GM12878 (cell line): ENCODE results near the gene STARD10. TPM values are rescaled to one million over a fixed set of nuclear protein-coding genes. Genes with fewer than 3 reads are reported as not detected.

Experiments
- ATAC-seq: fragments of 200-7000 bp; cut with Tn5 transposase; 3 replicates; pipeline ENCODE4 v1.9.1; 2020; ENCODE audit warnings: mild to moderate bottlenecking, moderate library complexity
- BruUV-seq: library from RNA; stranded (reverse); fragments of 400-500 nt; replicated peaks from 2 replicates; lab custom pipeline; 2021; lab: Mats Ljungman, UMichigan
- CTCF ChIA-PET: fragments of 300-600 bp; sonication (Branson Sonifier 250); formaldehyde crosslinking; extraction: SDS; loops from one replicate; lab custom pipeline; 2021; ENCODE audit warnings: inconsistent platforms; lab: Yijun Ruan, JAX
- POLR2A ChIA-PET: fragments of 350-600 bp; formaldehyde crosslinking; extraction: SDS; loops from one replicate; lab custom pipeline; 2021; ENCODE audit warnings: inconsistent platforms; lab: Charles Lee
- RAD21 ChIA-PET: fragments of 300-600 bp; sonication (Branson Sonifier 250); formaldehyde crosslinking; loops from one replicate; lab custom pipeline; 2023; ENCODE audit warnings: antibody characterized with exemption; ENCODE audit not compliant: unreplicated experiment; lab: Charles Lee
- SMC1A ChIA-PET: fragments of 300-600 bp; sonication (Branson Sonifier 250); formaldehyde crosslinking; loops from one replicate; lab custom pipeline; 2023; ENCODE audit not compliant: unreplicated experiment, uncharacterized antibody; lab: Charles Lee
- DNase-seq: peaks from one replicate; pipeline ENCODE4 v3.0.0-alpha.2; 2011; ENCODE audit warnings: low read depth, low spot score
- FAIRE-seq: peaks from 3 replicates; lab custom pipeline; 2011; peaks lifted over from hg19 to GRCh38; lab: Jason Lieb, UNC
- H2AFZ ChIP-seq: 2 replicates; pipeline ENCODE4 v1.6.0; 2011; ENCODE audit warnings: low read depth, low read length, control low read depth; ENCODE audit not compliant: control insufficient read depth
- H3K27ac ChIP-seq: 2 replicates; pipeline ENCODE4 v1.5.1; 2011; ENCODE audit warnings: control low read depth; ENCODE audit not compliant: control insufficient read depth, insufficient read depth
- H3K27me3 ChIP-seq, 2 experiments: replicated peaks in 1 of 2; 2 replicates each; pipeline versions ENCODE4 v1.6.0 to v1.6.1; 2011; ENCODE audit warnings: low read length in 1 of 2; ENCODE audit not compliant: control insufficient read depth in 2 of 2, insufficient read depth in 2 of 2
- H3K36me3 ChIP-seq, 2 experiments: 2 replicates each; pipeline ENCODE4 v1.5.1; 2011; ENCODE audit warnings: low read length in 1 of 2; ENCODE audit not compliant: control insufficient read depth in 2 of 2, insufficient read depth in 2 of 2
- H3K4me1 ChIP-seq: 2 replicates; pipeline ENCODE4 v1.6.1; 2011; ENCODE audit warnings: mild to moderate bottlenecking, low read length, moderate library complexity, mixed read lengths; ENCODE audit not compliant: control insufficient read depth, insufficient read depth
- H3K4me2 ChIP-seq: 2 replicates; pipeline ENCODE4 v1.6.0; 2011; ENCODE audit warnings: control low read depth; ENCODE audit not compliant: control insufficient read depth, insufficient read depth
- H3K4me3 ChIP-seq: fragments of 200-600 bp; sonication (generic); 2 replicates; pipeline ENCODE4 v1.5.1; 2016
- H3K79me2 ChIP-seq: 2 replicates; pipeline ENCODE4 v1.6.0; 2011; ENCODE audit warnings: low read length; ENCODE audit not compliant: control insufficient read depth, insufficient read depth
- H3K9ac ChIP-seq: 2 replicates; pipeline ENCODE4 v1.8.0; 2011; ENCODE audit warnings: low read length, control low read depth, mixed read lengths; ENCODE audit not compliant: control insufficient read depth, insufficient read depth
- H3K9me3 ChIP-seq: replicated peaks from 3 replicates; pipeline ENCODE4 v1.5.1; 2011; ENCODE audit warnings: mild to moderate bottlenecking, low read length; ENCODE audit not compliant: control insufficient read depth, insufficient read depth
- H4K20me1 ChIP-seq: 2 replicates; pipeline ENCODE4 v1.6.0; 2011; ENCODE audit not compliant: control insufficient read depth, insufficient read depth
- BACH1 ChIP-seq: fragments of 450-650 bp; IDR thresholded peaks from 2 replicates; pipeline ENCODE4 v1.6.1; 2017; ENCODE audit warnings: mild to moderate bottlenecking, borderline replicate concordance
- BRCA1 ChIP-seq: IDR thresholded peaks from 2 replicates; pipeline ENCODE4 v1.6.1; 2011; ENCODE audit warnings: low read depth, low read length, improper control_type of control experiment
- PBX3 ChIP-seq: IDR thresholded peaks from 2 replicates; pipeline ENCODE4 v1.6.1; 2011; ENCODE audit warnings: mild to moderate bottlenecking, low read depth, low read length, moderate library complexity; ENCODE audit not compliant: insufficient replicate concordance
- POLR2A ChIP-seq: IDR thresholded peaks from 2 replicates; pipeline ENCODE4 v1.6.1; 2011; ENCODE audit warnings: low read depth, mild to moderate bottlenecking, low read length
- RAD21 ChIP-seq: IDR thresholded peaks from 2 replicates; pipeline ENCODE4 v1.6.1; 2011; ENCODE audit warnings: mild to moderate bottlenecking, low read depth, low read length, moderate library complexity; ENCODE audit not compliant: insufficient read depth
- RAD51 ChIP-seq: fragments of 450-650 bp; IDR thresholded peaks from 2 replicates; pipeline ENCODE4 v1.6.1; 2016; ENCODE audit warnings: moderate library complexity, mild to moderate bottlenecking, inconsistent platforms
- WGBS: methylation state at CpG from one replicate; pipeline ENCODE4 v1.1.6; 2016; ENCODE audit warnings: low lambda C conversion rate; ENCODE audit not compliant: insufficient replicate concordance, insufficient coverage; ENCODE audit errors: missing lambda C conversion rate; 5-methylcytosine and 5-hydroxymethylcytosine counted together
- in situ Hi-C: fragments of 300-500 bp; cut with MboI; formaldehyde crosslinking; loops from 9 replicates; pipeline ENCODE4 v1.14.3; 2018; ENCODE audit warnings: mixed read lengths
- intact Hi-C: fragments of 100-400 bp; cut with micrococcal nuclease; formaldehyde crosslinking; loops from one replicate; pipeline ENCODE4 v1.14.2; 2022; ENCODE audit not compliant: unreplicated experiment
- polyA plus RNA-seq, 11 experiments: library from polyadenylated mRNA; depleted of rRNA in 4 of 11; unstranded in 6 of 11; stranded (reverse) in 5 of 11; fragments of >200 nt; fragmentation: Nextera tagmentation in 4 of 11; fragmentation: Illumina TruSeq in 1 of 11; extraction: Ambion mirVana in 4 of 11; extraction: Trizol in 1 of 11; gene quantifications; 1 replicate in 1 of 11; 2 replicates in 10 of 11; pipeline versions ENCODE4 v1.2.1 to v1.2.3, GENCODE V29; 2011 to 2016; ENCODE audit warnings: inconsistent platforms in 2 of 11, missing spikeins in 2 of 11, low read depth in 1 of 11
- total RNA-seq, 4 experiments: library from RNA; depleted of rRNA in 3 of 4; stranded (reverse); fragments of >200 nt in 3 of 4; fragmentation: Illumina TruSeq in 1 of 4; extraction: Trizol in 1 of 4; gene quantifications; 2 replicates each; pipeline versions ENCODE4 v1.2.1 to v1.2.3, GENCODE V29; 2013 to 2021

STARD10 gene
- total and polyA plus RNA-seq, 10 of the 15 experiments (the other 5 are each of a cell fraction or from before 2014, with no cell fraction given): 0.15 to 43.2 (median 23.1) TPM

- no peak overlapping the region for H3K4me2 ChIP-seq
- H3K79me2 ChIP-seq: no peaks in the 10 kb centered on the region
- intact Hi-C loops (no loop called here), in situ Hi-C loops (no loop called here)
- no peak overlapping the region for H3K27ac ChIP-seq
- SMC1A ChIA-PET: no interaction called here
- no peaks in the 10 kb centered on the region for H3K27me3 ChIP-seq
- CTCF ChIA-PET: interaction anchor here (1.0 to 1.4 kb wide), 2 partner anchors 99 to 353 kb away, joined by 3 read pairs; no protein-coding TSS in a partner anchor
- H3K4me3 ChIP-seq: no peak overlapping the region
- H4K20me1 ChIP-seq: no peaks in the 10 kb centered on the region
- no peak for ATAC-seq
- RAD21 ChIA-PET: interaction anchor here (1.1 to 1.3 kb wide), 2 partner anchors 8 to 30 kb away, joined by 3 to 5 read pairs; partner anchors contain the start of gene STARD10
- peaks cover 27% of the 10 kb centered on the region for H3K4me1 ChIP-seq
- H2AFZ ChIP-seq: no peak overlapping the region
- H3K9ac ChIP-seq: no peak overlapping the region
- POLR2A ChIA-PET: no interaction called here
- TF ChIP-seq PBX3 (no peak), RAD21 (no peak), RAD51 (no peak), BRCA1 (no peak), POLR2A (peak; percentile 53; the same call in 1 of the 2 replicates), BACH1 (no peak)
- TF ChIP-seq, all 136 proteins: peak for 1
- FAIRE-seq (no peak), DNase-seq (no peak)
- no TSS peak for BruUV-seq
- Histone ChIP-seq H3K9me3 (no peaks in the 10 kb centered on the region; the same call in 2 of the 3 replicates), H3K36me3 (peaks cover 5 to 26% of the 10 kb centered on the region in 2 experiments)
- 80% methylated on average over 7 of the region's 7 CpGs for WGBS
Observed at GRCh38 chr11:72824020-72824419, 30.2 kb upstream of the STARD10 start.
